Neuron (in vitro differentiated cells): ENCODE data around the gene RAP1GAP2.
"Not testable (repeated sequence)": the region's sequence is repeated elsewhere in the genome, so short reads cannot be mapped to it uniquely, and the experiment has no call there.

Experiments
- H2AFZ ChIP-seq: one replicate; pipeline ENCODE4 v1.6.1; 2013; ENCODE audit warnings: low read depth, mild to moderate bottlenecking, inconsistent platforms, low read length, moderate library complexity
- H3K27me3 ChIP-seq: one replicate; pipeline ENCODE4 v1.6.1; 2013; ENCODE audit warnings: low read length; ENCODE audit not compliant: insufficient read depth
- H3K36me3 ChIP-seq: one replicate; pipeline ENCODE4 v1.6.1; 2013; ENCODE audit warnings: low read length; ENCODE audit not compliant: insufficient read depth
- H3K4me1 ChIP-seq: one replicate; pipeline ENCODE4 v1.6.1; 2013; ENCODE audit warnings: low read length; ENCODE audit not compliant: insufficient read depth
- H3K4me3 ChIP-seq: 2 replicates; pipeline ENCODE4 v1.5.1; 2013; ENCODE audit warnings: mild to moderate bottlenecking, low read length, moderate library complexity
- H3K9me3 ChIP-seq: one replicate; pipeline ENCODE4 v1.6.1; 2013; ENCODE audit warnings: low read length

Gene RAP1GAP2

DNA sequence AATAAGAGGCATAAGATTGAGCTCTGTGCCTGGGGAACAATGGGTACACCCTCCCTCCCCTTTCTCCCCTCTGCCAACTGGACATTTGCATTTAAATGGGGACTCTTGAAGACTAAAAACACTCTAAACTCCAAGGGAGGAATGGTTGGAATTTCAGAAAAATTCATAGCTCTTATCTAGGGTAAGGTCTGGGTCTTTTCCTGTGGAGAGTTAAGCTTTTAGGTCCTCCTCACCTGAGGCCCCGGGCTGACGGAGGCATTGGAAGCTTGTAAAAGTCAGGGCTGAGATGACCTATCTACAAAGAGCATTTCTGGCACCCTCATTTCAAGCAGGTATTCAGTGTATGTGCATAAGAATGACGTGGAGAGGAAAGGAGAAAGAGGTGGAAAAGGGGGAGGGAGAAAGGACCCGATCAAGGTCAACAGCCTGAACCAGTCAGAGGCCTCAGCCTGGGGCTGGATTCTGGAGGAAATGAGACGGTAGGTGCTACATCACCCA, 78.0 kb downstream of the RAP1GAP2 start:
- no peak overlapping the region for H2AFZ ChIP-seq
- no peaks in the 10 kb centered on the region for H3K27me3 ChIP-seq
- H3K4me3 ChIP-seq, result no peak overlapping the region

DNA sequence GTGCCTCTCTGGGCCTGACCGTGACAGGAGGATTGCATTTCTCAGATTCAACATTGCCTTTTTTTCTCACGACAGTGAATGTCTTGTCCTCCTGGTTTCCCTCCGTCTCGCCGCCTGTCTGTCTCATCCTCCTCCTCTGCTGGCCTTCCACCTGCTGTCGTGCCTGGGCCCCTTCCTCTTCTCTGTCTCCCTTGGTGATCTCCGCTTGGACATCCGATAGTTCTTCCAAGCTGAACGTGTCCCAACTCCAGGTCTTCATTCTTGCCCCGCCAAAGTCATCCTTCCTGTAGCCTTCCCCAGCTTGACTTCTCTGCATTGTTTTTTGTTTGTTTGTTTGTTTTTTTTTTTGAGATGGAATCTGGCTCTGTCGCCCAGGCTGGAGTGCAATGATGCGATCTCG, 79.4 kb downstream of the RAP1GAP2 start:
- peaks cover 10% of the 10 kb centered on the region for H3K4me1 ChIP-seq
- no peak overlapping the region for H3K4me3 ChIP-seq
- no peaks in the 10 kb centered on the region for H3K27me3 ChIP-seq
- no peaks in the 10 kb centered on the region for H3K9me3 ChIP-seq
- H3K36me3 ChIP-seq, result no peaks in the 10 kb centered on the region
- no peak overlapping the region for H2AFZ ChIP-seq

More for the DNA sequence above, 78.0 kb downstream of the RAP1GAP2 start:
- Histone ChIP-seq H3K4me1 (peaks cover 10% of the 10 kb centered on the region), H3K9me3 (no peaks in the 10 kb centered on the region), H3K36me3 (no peaks in the 10 kb centered on the region)

DNA sequence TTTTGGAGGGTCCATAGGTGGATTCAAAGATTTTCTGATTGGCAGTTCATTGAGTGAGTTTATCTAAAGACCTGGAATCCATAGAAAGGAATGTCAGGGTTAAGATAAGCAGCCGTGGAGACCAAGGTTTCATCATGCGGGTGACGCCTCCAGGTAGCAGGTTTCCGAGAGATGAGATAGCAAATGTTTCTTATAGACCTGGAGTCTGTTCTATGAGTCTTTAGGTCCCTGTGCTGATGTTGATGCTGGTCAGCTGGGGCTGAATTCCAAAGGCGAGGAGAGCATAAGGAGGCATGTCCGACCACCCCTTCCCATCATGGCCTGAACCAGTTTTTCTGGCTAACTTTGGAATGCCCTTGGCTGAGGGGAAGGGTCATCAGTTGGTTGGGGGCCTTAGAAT, 80.2 kb downstream of the RAP1GAP2 start:
- Histone ChIP-seq H3K4me3 (no peak overlapping the region), H3K4me1 (peaks cover 10% of the 10 kb centered on the region), H3K27me3 (no peaks in the 10 kb centered on the region), H2AFZ (no peak overlapping the region), H3K9me3 (no peaks in the 10 kb centered on the region), H3K36me3 (no peaks in the 10 kb centered on the region)

DNA sequence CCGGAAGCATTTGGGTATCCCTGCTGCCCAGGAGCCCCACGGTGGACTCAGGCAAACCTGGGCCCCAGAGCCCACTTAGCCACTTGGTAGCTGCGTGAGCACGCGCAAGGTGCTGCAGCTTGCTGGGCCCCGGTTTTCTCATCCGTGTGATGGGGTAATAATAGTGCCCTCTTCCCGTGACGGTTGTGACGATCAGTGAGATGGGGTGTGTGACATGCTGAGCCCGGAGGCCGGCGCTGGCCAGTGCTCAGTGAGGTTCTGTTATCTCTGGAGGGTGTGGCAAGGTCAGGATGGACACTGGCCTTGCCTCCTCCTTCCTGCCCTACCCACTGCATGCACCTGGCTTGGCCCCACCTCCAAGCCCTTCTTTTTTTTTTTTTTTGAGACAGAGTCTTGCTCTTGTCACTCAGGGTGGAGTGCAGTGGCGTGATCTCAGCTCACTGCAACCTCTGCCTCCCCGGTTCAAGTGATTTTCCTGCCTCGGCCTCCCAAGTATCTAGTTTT, 82.6 kb downstream of the RAP1GAP2 start:
- Histone ChIP-seq H3K4me1 (peaks cover 9% of the 10 kb centered on the region), H2AFZ (no peak overlapping the region), H3K9me3 (no peaks in the 10 kb centered on the region), H3K36me3 (no peaks in the 10 kb centered on the region), H3K4me3 (no peak overlapping the region), H3K27me3 (peaks cover 2% of the 10 kb centered on the region)

DNA sequence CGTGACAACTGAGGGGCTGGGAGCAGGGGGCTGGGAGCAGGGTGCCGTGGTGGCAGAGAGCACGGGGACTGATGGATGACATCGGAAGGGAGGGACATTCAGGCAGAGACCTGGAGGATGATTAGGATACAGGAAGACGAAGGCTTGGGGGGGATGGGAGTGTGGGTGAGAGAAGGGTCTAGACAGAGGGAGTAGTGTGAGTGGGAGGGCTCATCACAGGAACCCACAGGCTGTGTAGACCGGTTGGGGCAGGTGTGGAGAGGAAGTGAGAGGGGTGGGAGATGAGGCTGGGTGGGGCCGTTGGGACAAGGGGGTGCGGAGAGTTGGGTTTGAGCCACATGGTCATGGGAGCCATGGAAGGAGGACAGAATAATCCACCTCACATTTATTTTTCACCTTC, 83.8 kb downstream of the RAP1GAP2 start:
- no peaks in the 10 kb centered on the region for H3K9me3 ChIP-seq
- no peak overlapping the region for H2AFZ ChIP-seq
- peaks cover 2% of the 10 kb centered on the region for H3K27me3 ChIP-seq
- no peaks in the 10 kb centered on the region for H3K4me1 ChIP-seq
- no peaks in the 10 kb centered on the region for H3K36me3 ChIP-seq
- H3K4me3 ChIP-seq, result no peak overlapping the region

DNA sequence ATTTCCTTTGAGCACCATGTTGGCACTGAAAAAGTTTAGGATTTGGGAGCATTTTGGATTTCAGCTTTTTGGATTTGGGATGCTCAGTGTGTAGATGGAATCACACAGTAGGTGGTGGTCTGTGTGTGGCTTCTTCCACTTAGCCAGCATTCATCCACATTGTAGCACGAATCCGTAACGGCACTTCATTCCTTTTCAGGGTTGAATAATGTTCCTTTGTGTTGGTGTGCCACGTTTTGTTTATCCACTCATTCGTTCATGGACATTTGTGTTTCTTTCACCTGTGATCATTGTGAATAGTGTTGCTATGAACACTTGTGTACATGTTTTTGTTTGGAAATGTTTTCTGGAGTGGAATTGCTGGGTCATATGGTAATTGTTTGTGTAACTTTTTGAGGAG, 85.1 kb downstream of the RAP1GAP2 start:
- H3K27me3 ChIP-seq, result peaks cover 2% of the 10 kb centered on the region
- H3K9me3 ChIP-seq, result no peaks in the 10 kb centered on the region
- H2AFZ ChIP-seq, result no peak overlapping the region
- no peaks in the 10 kb centered on the region for H3K36me3 ChIP-seq
- H3K4me1 ChIP-seq, result no peaks in the 10 kb centered on the region
- H3K4me3 ChIP-seq, result no peak overlapping the region

DNA sequence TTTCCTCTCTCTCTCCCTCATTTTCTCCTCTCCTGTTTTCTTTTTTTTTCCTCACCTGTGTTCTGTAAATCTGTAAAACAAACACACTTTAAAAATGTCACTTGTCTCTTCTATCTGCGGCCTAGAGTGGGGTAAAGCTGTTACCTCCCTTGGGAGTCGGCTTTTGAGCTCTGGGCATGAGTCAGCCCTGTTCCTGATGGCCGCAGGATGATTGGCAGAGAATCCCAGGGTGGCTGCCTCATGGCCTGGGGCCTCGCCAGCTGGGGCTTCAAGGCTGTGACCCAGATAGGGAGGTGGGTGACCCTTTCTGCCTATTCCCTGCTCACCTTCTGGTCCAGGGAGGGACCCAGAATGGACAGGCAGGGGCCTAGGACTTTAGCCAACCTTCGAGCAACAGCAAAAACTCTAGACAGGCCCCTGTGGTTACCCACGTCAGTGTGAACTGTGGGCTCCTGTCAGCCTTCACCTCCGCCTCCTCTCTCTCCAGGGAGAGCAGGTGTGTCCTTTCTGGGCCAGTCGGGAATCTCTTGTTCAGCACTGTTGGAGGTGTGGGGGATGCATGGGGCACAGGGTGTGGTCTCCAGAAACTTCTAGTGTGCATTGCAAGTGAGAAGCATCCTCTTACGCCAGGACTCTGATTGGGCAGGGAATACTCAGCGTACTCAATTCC, 87.4 kb downstream of the RAP1GAP2 start:
- H3K9me3 ChIP-seq, result no peaks in the 10 kb centered on the region
- H3K4me1 ChIP-seq, result no peaks in the 10 kb centered on the region
- peaks cover 2% of the 10 kb centered on the region for H3K27me3 ChIP-seq
- H3K4me3 ChIP-seq, result no peak overlapping the region
- no peak overlapping the region for H2AFZ ChIP-seq
- H3K36me3 ChIP-seq, result no peaks in the 10 kb centered on the region

DNA sequence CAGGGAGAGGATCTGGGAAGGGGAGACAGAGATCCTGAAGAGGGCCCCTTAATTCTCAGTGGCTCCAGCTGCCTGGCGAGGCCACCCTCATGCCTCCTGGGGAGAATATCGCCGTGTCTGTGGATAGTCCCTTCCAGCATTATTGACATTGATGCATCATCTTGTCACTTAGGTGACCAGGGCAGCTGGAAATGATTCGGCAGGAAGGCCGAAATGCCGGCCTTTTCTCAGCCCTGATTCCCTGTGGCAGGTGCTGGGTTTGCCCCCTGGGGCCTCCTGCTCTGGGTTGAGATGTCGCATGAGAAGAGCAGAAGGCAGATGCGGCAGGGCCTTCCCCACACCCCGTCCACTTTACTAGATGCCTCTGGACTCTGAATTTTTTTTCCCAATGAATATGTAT, 89.5 kb downstream of the RAP1GAP2 start:
- H3K9me3 ChIP-seq, result no peaks in the 10 kb centered on the region
- no peak overlapping the region for H3K4me3 ChIP-seq
- H2AFZ ChIP-seq, result no peak overlapping the region
- no peaks in the 10 kb centered on the region for H3K4me1 ChIP-seq
- no peaks in the 10 kb centered on the region for H3K36me3 ChIP-seq
- H3K27me3 ChIP-seq, result peaks cover 2% of the 10 kb centered on the region

DNA sequence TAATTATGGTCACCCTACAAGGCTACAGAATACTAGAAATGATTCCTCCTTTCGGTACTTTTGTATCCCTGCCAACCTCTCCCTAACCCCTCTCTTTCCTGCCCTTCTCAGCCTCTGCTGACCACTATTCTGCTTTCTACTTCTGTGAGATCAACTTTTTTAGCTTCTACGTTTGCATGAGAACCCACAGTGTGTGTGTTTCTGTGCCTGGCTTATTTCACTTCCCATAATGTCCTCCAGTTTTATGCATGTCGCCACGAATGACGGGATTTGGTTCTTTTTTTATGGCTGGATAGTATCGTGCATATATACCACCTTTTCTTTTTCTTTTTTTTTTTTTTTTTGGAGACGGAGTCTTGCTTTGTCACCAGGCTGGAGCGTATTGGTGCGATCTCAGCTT, 92.1 kb downstream of the RAP1GAP2 start:
- H3K4me1 ChIP-seq, result no peaks in the 10 kb centered on the region
- no peaks in the 10 kb centered on the region for H3K9me3 ChIP-seq
- H3K4me3 ChIP-seq, result no peak overlapping the region
- no peaks in the 10 kb centered on the region for H3K36me3 ChIP-seq
- H2AFZ ChIP-seq, result no peak overlapping the region
- no peaks in the 10 kb centered on the region for H3K27me3 ChIP-seq

DNA sequence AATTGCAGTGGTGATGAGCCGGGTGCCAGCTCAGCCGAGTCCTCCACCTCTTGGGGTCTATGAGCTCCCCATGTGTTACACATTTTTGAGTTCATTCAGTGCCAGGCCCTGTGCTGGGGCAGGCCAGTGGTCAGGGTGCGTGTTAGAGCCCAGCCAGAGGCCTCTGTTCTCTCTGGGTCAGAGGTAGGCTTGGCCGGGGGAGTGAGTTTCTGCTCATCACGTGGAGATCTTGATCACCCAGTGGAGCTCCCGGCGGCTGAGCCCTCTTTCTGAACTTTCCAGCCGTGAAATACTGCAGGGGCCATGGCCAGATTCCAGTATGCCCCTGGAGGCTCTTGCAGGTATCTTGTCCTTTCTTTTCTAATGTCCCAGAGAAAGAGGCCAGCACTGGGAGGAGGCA, 93.0 kb downstream of the RAP1GAP2 start:
- no peaks in the 10 kb centered on the region for H3K36me3 ChIP-seq
- H3K9me3 ChIP-seq, result no peaks in the 10 kb centered on the region
- H3K27me3 ChIP-seq, result no peaks in the 10 kb centered on the region
- H3K4me1 ChIP-seq, result no peaks in the 10 kb centered on the region
- no peak overlapping the region for H3K4me3 ChIP-seq
- H2AFZ ChIP-seq, result no peak overlapping the region

DNA sequence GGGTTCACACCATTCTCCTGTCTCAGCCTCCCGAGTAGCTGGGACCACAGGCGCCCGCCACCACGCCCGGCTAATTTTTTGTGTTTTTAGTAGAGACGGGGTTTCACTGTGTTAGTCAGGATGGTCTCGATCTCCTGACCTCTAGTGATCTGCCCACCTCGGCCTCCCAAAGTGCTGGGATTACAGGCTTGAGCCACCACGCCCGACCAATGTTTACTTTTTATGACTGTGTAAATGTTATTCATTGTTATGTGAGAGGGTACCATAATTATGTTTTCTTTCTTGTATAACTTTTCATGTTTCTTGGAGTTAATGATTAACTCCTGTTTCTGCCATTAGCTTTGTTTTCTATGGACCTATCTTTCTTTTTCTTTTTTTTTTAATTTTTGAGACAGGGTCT, 94.5 kb downstream of the RAP1GAP2 start:
- H3K4me3 ChIP-seq, H3K36me3 ChIP-seq, H3K4me1 ChIP-seq: not testable (repeated sequence)

DNA sequence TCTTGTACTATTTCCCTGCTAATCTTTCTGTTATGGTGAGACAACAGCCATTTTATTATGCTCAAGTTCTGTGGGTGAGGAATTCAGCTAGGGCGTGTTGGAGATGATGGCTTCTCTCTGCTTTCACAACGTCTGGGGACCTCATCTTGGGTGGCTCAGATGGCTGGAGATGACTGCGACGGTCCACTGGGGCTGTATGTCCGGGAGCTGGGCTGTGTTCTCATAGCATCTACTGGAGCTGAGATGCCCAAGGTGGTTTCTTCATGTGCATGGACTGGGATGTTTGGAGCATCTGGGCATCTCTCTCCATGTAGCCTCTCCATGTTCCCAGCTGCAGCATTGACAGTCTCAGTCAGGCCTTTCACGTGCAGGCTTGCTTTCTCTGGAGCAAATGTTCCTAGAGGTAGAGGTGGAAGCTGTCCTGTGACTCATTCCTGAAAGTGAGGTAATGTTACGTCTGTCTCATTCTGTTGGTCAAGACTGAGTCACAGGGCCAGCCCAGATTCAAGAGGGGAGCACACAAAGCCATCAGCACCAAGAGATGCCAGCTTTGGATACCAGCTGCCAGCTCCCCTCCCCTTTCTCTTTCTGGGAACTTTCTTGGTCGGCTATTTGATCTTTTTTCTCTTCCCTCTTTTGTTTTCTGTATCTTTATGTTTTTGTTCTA, 96.2 kb downstream of the RAP1GAP2 start:
- H3K4me3 ChIP-seq, result no peak overlapping the region
- no peaks in the 10 kb centered on the region for H3K4me1 ChIP-seq
- H3K27me3 ChIP-seq, result no peaks in the 10 kb centered on the region
- H3K9me3 ChIP-seq, result no peaks in the 10 kb centered on the region
- no peaks in the 10 kb centered on the region for H3K36me3 ChIP-seq
- H2AFZ ChIP-seq, result no peak overlapping the region

More for the DNA sequence above, 94.5 kb downstream of the RAP1GAP2 start:
- not testable (repeated sequence) for H2AFZ ChIP-seq, H3K9me3 ChIP-seq, H3K27me3 ChIP-seq

DNA sequence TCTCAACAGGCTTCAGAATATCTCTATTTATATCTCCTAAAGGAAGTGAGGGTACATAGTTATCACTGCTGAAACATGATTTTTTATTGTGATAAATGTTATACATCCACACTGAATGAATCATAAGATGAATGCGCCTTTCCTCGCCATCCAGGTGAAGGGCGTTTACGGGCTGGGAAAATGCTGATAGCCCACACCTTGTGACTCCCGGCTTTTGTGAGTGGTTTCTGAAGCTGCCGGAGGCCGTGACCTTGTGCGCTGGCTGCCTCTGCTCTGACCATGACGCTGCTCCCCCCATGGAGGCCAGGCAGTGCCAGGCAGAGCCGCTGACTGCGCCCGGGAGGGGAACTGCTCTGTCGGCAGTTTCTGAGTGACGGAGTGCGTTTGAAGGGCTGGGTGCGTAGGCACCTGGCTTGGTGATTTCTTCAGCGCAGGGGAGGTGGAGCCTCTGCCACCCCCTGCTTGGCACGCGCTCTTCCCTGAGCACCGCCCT, 97.2 kb downstream of the RAP1GAP2 start:
- no peaks in the 10 kb centered on the region for H3K36me3 ChIP-seq
- no peaks in the 10 kb centered on the region for H3K4me1 ChIP-seq
- no peak overlapping the region for H2AFZ ChIP-seq
- no peaks in the 10 kb centered on the region for H3K27me3 ChIP-seq
- H3K4me3 ChIP-seq, result no peak overlapping the region
- H3K9me3 ChIP-seq, result no peaks in the 10 kb centered on the region
